SK-N-SH (cell line): ENCODE data around the gene WDR33. TPM values are rescaled to one million over a fixed set of nuclear protein-coding genes. Genes with fewer than 3 reads are reported as not detected.

Experiments used
- CTCF ChIA-PET: fragments of 300-600, 350-600 bp; formaldehyde crosslinking; extraction: SDS; loops from one replicate; lab custom pipeline; 2021; lab: Yijun Ruan, JAX
- POLR2A ChIA-PET: fragments of 350-600 bp; sonication (Branson Sonifier 250); formaldehyde crosslinking; extraction: SDS; loops from one replicate; lab custom pipeline; 2020; ENCODE audit warnings: antibody characterized with exemption, inconsistent platforms; lab: Yijun Ruan, JAX
- DNase-seq: peaks from one replicate; pipeline ENCODE4 v3.0.0; 2012
- H2AFZ ChIP-seq: fragments of 200-600 bp; sonication (generic); 2 replicates; pipeline ENCODE4 v1.8.1; 2016; ENCODE audit warnings: antibody characterized with exemption, mild to moderate bottlenecking, low read depth
- H3F3A ChIP-seq: fragments of 200-600 bp; sonication (generic); replicated peaks from 2 replicates; pipeline ENCODE3; 2016; ENCODE audit warnings: antibody characterized with exemption, mild to moderate bottlenecking; ENCODE audit not compliant: insufficient read depth
- H3K27ac ChIP-seq, 2 experiments: fragments of 200-500 bp in 1 of 2; fragments of 200-600 bp in 1 of 2; sonication (Bioruptor generic) in 1 of 2; sonication (generic), shearing (Covaris generic) in 1 of 2; 2 replicates each; pipeline versions ENCODE4 v1.5.1 to v1.6.1; 2014 to 2016; ENCODE audit warnings: low read depth in 2 of 2, inconsistent platforms in 1 of 2, low read length in 1 of 2, mild to moderate bottlenecking in 1 of 2, mixed read lengths in 1 of 2
- H3K27me3 ChIP-seq: fragments of 200-600 bp; sonication (generic), shearing (Covaris generic); 2 replicates; pipeline ENCODE4 v1.6.1; 2016; ENCODE audit warnings: mixed run types; ENCODE audit not compliant: insufficient read depth
- H3K36me3 ChIP-seq, 2 experiments: fragments of 200-500 bp in 1 of 2; fragments of 200-600 bp in 1 of 2; sonication (Bioruptor generic) in 1 of 2; sonication (generic) in 1 of 2; replicated peaks in 1 of 2; 2 replicates each; pipeline versions ENCODE3 to v1.5.1; 2014 to 2016; ENCODE audit warnings: low read length in 1 of 2, mild to moderate bottlenecking in 1 of 2; ENCODE audit not compliant: insufficient read depth in 2 of 2, control insufficient read depth in 1 of 2
- H3K4me1 ChIP-seq, 2 experiments: fragments of 200-500 bp in 1 of 2; fragments of 200-600 bp in 1 of 2; sonication (Bioruptor generic) in 1 of 2; sonication (generic), shearing (Covaris generic) in 1 of 2; 2 replicates each; pipeline versions ENCODE4 v1.5.1 to v1.6.1; 2014 to 2016; ENCODE audit warnings: low read depth in 1 of 2, low read length in 1 of 2, mixed run types in 1 of 2; ENCODE audit not compliant: insufficient read depth in 2 of 2, control insufficient read depth in 1 of 2
- H3K4me2 ChIP-seq: fragments of 200-600 bp; sonication (generic), shearing (Covaris generic); 2 replicates; pipeline ENCODE4 v1.6.1; 2017; ENCODE audit warnings: mixed run types
- H3K4me3 ChIP-seq, 2 experiments: fragments of 200-500 bp in 1 of 2; fragments of 200-600 bp in 1 of 2; sonication (Bioruptor generic) in 1 of 2; sonication (generic), shearing (Covaris generic) in 1 of 2; 2 replicates each; pipeline versions ENCODE4 v1.5.1 to v1.8.1; 2014 to 2016; ENCODE audit warnings: low read depth in 2 of 2, inconsistent platforms in 1 of 2, low read length in 1 of 2, mild to moderate bottlenecking in 1 of 2, mixed read lengths in 1 of 2, moderate library complexity in 1 of 2
- H3K79me2 ChIP-seq: fragments of 200-600 bp; sonication (generic); 2 replicates; pipeline ENCODE4 v1.8.1; 2017; ENCODE audit warnings: mild to moderate bottlenecking; ENCODE audit not compliant: insufficient read depth
- H3K9ac ChIP-seq: fragments of 200-600 bp; sonication (generic); 2 replicates; pipeline ENCODE4 v1.6.1; 2017; ENCODE audit warnings: mixed run types
- H3K9me2 ChIP-seq: fragments of 200-600 bp; sonication (generic); 2 replicates; pipeline ENCODE4 v1.6.1; 2017; ENCODE audit warnings: mixed run types
- H3K9me3 ChIP-seq: fragments of 200-600 bp; sonication (generic); 2 replicates; pipeline ENCODE4 v1.6.1; 2017; ENCODE audit warnings: mixed run types, mild to moderate bottlenecking, moderate library complexity
- H4K20me1 ChIP-seq: fragments of 200-600 bp; sonication (generic); 2 replicates; pipeline ENCODE4 v1.6.1; 2017; ENCODE audit warnings: mild to moderate bottlenecking, mixed run types; ENCODE audit not compliant: insufficient read depth
- ELF1 ChIP-seq: IDR thresholded peaks from 2 replicates; pipeline ENCODE4 v1.4.0; 2012
- EZH2phosphoT487 ChIP-seq: fragments of 200-600 bp; sonication (generic); IDR thresholded peaks from 2 replicates; pipeline ENCODE4 v1.6.1; 2017; ENCODE audit warnings: low read depth, mixed run types, mild to moderate bottlenecking, antibody characterized with exemption, moderate library complexity, borderline replicate concordance
- FOSL2 ChIP-seq: IDR thresholded peaks from 2 replicates; pipeline ENCODE4 v1.4.0; 2012; ENCODE audit warnings: low read depth, mild to moderate bottlenecking, moderate library complexity, borderline replicate concordance
- FOXM1 ChIP-seq: IDR thresholded peaks from 2 replicates; pipeline ENCODE4 v1.4.0; 2012; ENCODE audit warnings: low read depth, mild to moderate bottlenecking
- GABPA ChIP-seq: IDR thresholded peaks from 2 replicates; pipeline ENCODE4 v1.4.0; 2012; ENCODE audit warnings: low read depth, mild to moderate bottlenecking
- GATA2 ChIP-seq: sonication (generic); formaldehyde crosslinking; IDR thresholded peaks from 2 replicates; pipeline ENCODE4 v1.5.0; 2020; ENCODE audit warnings: mild to moderate bottlenecking, missing genetic modification reagents
- NRF1 ChIP-seq: IDR thresholded peaks from 2 replicates; pipeline ENCODE4 v1.6.1; 2012; ENCODE audit warnings: low read depth, mild to moderate bottlenecking, low read length
- PBX3 ChIP-seq: IDR thresholded peaks from 2 replicates; pipeline ENCODE4; 2012
- POLR2AphosphoS5 ChIP-seq: IDR thresholded peaks from 2 replicates; pipeline ENCODE4 v1.6.1; 2012; ENCODE audit warnings: low read depth, low read length
- RAD21 ChIP-seq: IDR thresholded peaks from 2 replicates; pipeline ENCODE4 v1.6.1; 2012; ENCODE audit warnings: mild to moderate bottlenecking, low read length
- REST ChIP-seq: IDR thresholded peaks from 2 replicates; pipeline ENCODE4 v1.6.1; 2012; ENCODE audit warnings: mild to moderate bottlenecking, low read depth, low read length, moderate library complexity
- SMC3 ChIP-seq: IDR thresholded peaks from 2 replicates; pipeline ENCODE4 v1.6.1; 2012; ENCODE audit warnings: low read depth, low read length, improper control_type of control experiment
- TAF1 ChIP-seq: IDR thresholded peaks from 2 replicates; pipeline ENCODE4 v1.6.1; 2012; ENCODE audit warnings: low read depth, mild to moderate bottlenecking, low read length, moderate library complexity, borderline replicate concordance
- TEAD4 ChIP-seq: IDR thresholded peaks from 2 replicates; pipeline ENCODE4 v1.4.0; 2012; ENCODE audit warnings: mild to moderate bottlenecking, borderline replicate concordance; ENCODE audit not compliant: insufficient read depth
- ZBTB33 ChIP-seq: IDR thresholded peaks from 2 replicates; pipeline ENCODE4 v1.4.0; 2012; ENCODE audit warnings: low read depth, borderline replicate concordance
- WGBS: methylation state at CpG from one replicate; pipeline ENCODE4 v1.1.6; 2017; ENCODE audit warnings: low lambda C conversion rate; 5-methylcytosine and 5-hydroxymethylcytosine counted together
- polyA plus RNA-seq, 3 experiments: library from polyadenylated mRNA; depleted of rRNA; stranded (reverse); fragments of >200 nt; gene quantifications; 2 replicates each; pipeline ENCODE4 v1.2.3, GENCODE V29; 2012
- TF ChIP-seq, protein P1 (sequence below): fragments of 150-350 bp; IDR thresholded peaks from 2 replicates; pipeline ENCODE4 v1.6.1; 2017; ENCODE audit warnings: antibody characterized with exemption, low read length, low read depth, borderline replicate concordance
- TF ChIP-seq, protein P2 (sequence below): IDR thresholded peaks from 2 replicates; pipeline ENCODE4 v1.4.0; 2012; ENCODE audit warnings: low read depth, borderline replicate concordance

Gene WDR33
- polyA plus RNA-seq, 1 of the 3 experiments (the other 2 are of a cell fraction): 12.4 TPM

GRCh38 chr2:127658146-127658545 is 152.8 kb downstream of the WDR33 start:
- Histone ChIP-seq H3K79me2 (no peaks in the 10 kb centered on the region), H3K4me1 (peaks cover 0 to 37% of the 10 kb centered on the region in 2 experiments; a peak in 1 of 4 replicates), H4K20me1 (no peaks in the 10 kb centered on the region), H3K9me2 (no peaks in the 10 kb centered on the region), H3K27ac (no peak overlapping the region), H3F3A (no peaks in the 10 kb centered on the region), H3K27me3 (no peaks in the 10 kb centered on the region), H2AFZ (no peak overlapping the region), H3K4me3 (no peak overlapping the region), H3K36me3 (no peaks in the 10 kb centered on the region), H3K9me3 (no peaks in the 10 kb centered on the region), H3K9ac (no peak overlapping the region), H3K4me2 (no peak overlapping the region)
- ChIA-PET POLR2A (no interaction called here), CTCF (interaction anchor here (0.9 kb wide), 1 partner anchor 8 kb away, joined by 3 read pairs; no protein-coding TSS in a partner anchor)
- DNase-seq: no peak
- WGBS: 66% methylated on average over 6 of the region's 6 CpGs
- TF ChIP-seq SMC3: no peak
- TF ChIP-seq GATA2 (CRISPR knock-in tag): no peak
- no peak for TF ChIP-seq EZH2phosphoT487
- TF ChIP-seq, protein P1, sequence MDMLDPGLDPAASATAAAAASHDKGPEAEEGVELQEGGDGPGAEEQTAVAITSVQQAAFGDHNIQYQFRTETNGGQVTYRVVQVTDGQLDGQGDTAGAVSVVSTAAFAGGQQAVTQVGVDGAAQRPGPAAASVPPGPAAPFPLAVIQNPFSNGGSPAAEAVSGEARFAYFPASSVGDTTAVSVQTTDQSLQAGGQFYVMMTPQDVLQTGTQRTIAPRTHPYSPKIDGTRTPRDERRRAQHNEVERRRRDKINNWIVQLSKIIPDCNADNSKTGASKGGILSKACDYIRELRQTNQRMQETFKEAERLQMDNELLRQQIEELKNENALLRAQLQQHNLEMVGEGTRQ: no peak
- no peak for TF ChIP-seq ZBTB33
- no peak for TF ChIP-seq TAF1
- TF ChIP-seq RAD21: no peak
- no peak for TF ChIP-seq PBX3
- no peak for TF ChIP-seq FOXM1
- no peak for TF ChIP-seq FOSL2
- TF ChIP-seq, protein P2, sequence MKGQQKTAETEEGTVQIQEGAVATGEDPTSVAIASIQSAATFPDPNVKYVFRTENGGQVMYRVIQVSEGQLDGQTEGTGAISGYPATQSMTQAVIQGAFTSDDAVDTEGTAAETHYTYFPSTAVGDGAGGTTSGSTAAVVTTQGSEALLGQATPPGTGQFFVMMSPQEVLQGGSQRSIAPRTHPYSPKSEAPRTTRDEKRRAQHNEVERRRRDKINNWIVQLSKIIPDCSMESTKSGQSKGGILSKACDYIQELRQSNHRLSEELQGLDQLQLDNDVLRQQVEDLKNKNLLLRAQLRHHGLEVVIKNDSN: no peak
- TF ChIP-seq TEAD4: no peak
- no peak for TF ChIP-seq NRF1
- no peak for TF ChIP-seq ELF1
- TF ChIP-seq GABPA: no peak
- no peak for TF ChIP-seq REST
- no peak for TF ChIP-seq POLR2AphosphoS5
